ENCODE measurements around the gene SLC25A33. TPM values are rescaled to one million over a fixed set of nuclear protein-coding genes. Genes with fewer than 3 reads are reported as not detected.

SLC25A33 gene
- total and polyA plus RNA-seq, 2 of the 8 experiments (the other 6 are each of a cell fraction or from before 2014, with no cell fraction given): 7.8 to 12.8 TPM

DNA sequence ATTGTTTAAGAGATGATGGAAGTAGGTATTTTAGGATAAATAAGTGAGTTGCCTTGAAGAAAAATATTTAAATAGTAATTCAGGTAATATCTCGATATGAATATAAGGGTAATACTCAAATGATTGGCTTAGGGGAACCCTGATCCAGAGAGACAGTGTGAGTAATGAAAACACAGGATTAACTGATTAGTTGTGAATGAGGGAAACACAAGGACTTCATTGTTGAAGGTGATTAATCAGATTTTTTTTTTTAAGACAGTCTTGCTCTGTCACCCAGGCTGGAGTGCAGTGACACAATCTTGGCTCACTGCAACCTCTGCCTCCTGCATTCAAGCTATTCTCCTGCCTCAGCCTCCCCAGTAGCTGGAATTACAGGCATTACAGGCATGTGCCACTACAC is 12.7 kb downstream of the SLC25A33 start:
- no peak overlapping the region for H2BK20ac ChIP-seq (ENCODE audit: low read length)
- H3K9ac ChIP-seq (replicated peaks in 1 of 4; ENCODE audit: extremely low read depth in 1 of 4, low read depth in 3 of 4, low read length in 3 of 4): no peak overlapping the region
- H3K27ac ChIP-seq (ENCODE audit: low read depth, low read length): no peak overlapping the region
- FAIRE-seq (no peak), DNase-seq (ENCODE audit: low read depth in 1 of 2, low spot score in 2 of 2) (no peak)
- H3K79me2 ChIP-seq (ENCODE audit: control insufficient read depth in 1 of 2, insufficient read depth in 2 of 2, low read length in 2 of 2): peaks cover 15 to 55% of the 10 kb centered on the region in 2 experiments; a peak in 3 of 4 replicates
- no peak overlapping the region for H2BK12ac ChIP-seq (ENCODE audit: low read depth, low read length)
- H3K36me3 ChIP-seq (ENCODE audit: control insufficient read depth in 2 of 4, insufficient read depth in 4 of 4, low read length in 3 of 4): peaks cover 3 to 33% (median 20%) of the 10 kb centered on the region in 4 experiments; a peak in 7 of 8 replicates
- H3K14ac ChIP-seq (ENCODE audit: insufficient read length): no peak overlapping the region
- no peak overlapping the region for H3K4ac ChIP-seq (replicated peaks; ENCODE audit: insufficient read length, low read depth, low read length)
- H3K18ac ChIP-seq (ENCODE audit: extremely low read depth, low read length): no peak overlapping the region
- CTCF ChIA-PET (ENCODE audit: partially characterized antibody): interaction anchor here (0.7 to 1.4 kb wide), 3 partner anchors 13 to 512 kb away, joined by 3 read pairs; no protein-coding TSS in a partner anchor
- no peak overlapping the region for H4K91ac ChIP-seq (replicated peaks; ENCODE audit: insufficient read length, low read length)
- H2AFZ ChIP-seq (ENCODE audit: low read length): no peak overlapping the region
- H3K4me2 ChIP-seq (ENCODE audit: insufficient read depth in 1 of 2, low read depth in 2 of 2, low read length in 2 of 2): no peak overlapping the region
- peaks cover 11% of the 10 kb centered on the region for H3K79me1 ChIP-seq (ENCODE audit: low read depth, low read length)
- H3K23ac ChIP-seq (ENCODE audit: insufficient read length): no peak overlapping the region
- WGBS, 2 experiments (ENCODE audit: extremely low coverage in 1 of 2, insufficient coverage in 1 of 2, insufficient read length in 1 of 2, insufficient replicate concordance in 2 of 2, low coverage in 1 of 2, low lambda C conversion rate in 2 of 2, missing lambda C conversion rate in 1 of 2): 100% methylated on average over 1 of the region's 1 CpG; no CpG with 5 or more reads in 1 of the 2 experiments
- POLR2A ChIA-PET (ENCODE audit: partially characterized antibody): no interaction called here
- no peaks in the 10 kb centered on the region for H3K27me3 ChIP-seq (replicated peaks in 1 of 4; ENCODE audit: control insufficient read depth in 3 of 4, extremely low read depth in 1 of 4, insufficient read depth in 3 of 4, low read length in 3 of 4)
- no peak overlapping the region for H2BK15ac ChIP-seq (ENCODE audit: low read length)
- H3K9me3 ChIP-seq (ENCODE audit: insufficient read depth in 2 of 2, low read depth in 1 of 2, low read length in 1 of 2): no peaks in the 10 kb centered on the region
- H2BK5ac ChIP-seq (ENCODE audit: low read depth, low read length): no peak overlapping the region
- no peak overlapping the region for H2BK120ac ChIP-seq (replicated peaks; ENCODE audit: low read depth, low read length)
- H3K23me2 ChIP-seq (ENCODE audit: low read depth, low read length): no peaks in the 10 kb centered on the region; the same call in 1 of the 2 replicates
- H4K20me1 ChIP-seq (replicated peaks in 1 of 2; ENCODE audit: control insufficient read depth in 1 of 2, insufficient read depth in 2 of 2, low read length in 2 of 2): peaks cover 6 to 21% of the 10 kb centered on the region in 2 experiments
- H2AK5ac ChIP-seq (ENCODE audit: low read depth, low read length): no peak overlapping the region
- H4K5ac ChIP-seq (ENCODE audit: insufficient read length, low read depth, low read length): no peak overlapping the region
- H3K4me3 ChIP-seq (ENCODE audit: extremely low read depth in 1 of 4, insufficient read depth in 2 of 4, low read depth in 3 of 4, low read length in 4 of 4): no peak overlapping the region
- no peak overlapping the region for H3K56ac ChIP-seq (replicated peaks; ENCODE audit: insufficient read length, low read depth, low read length)
- H4K8ac ChIP-seq (ENCODE audit: extremely low read depth, insufficient read depth, low read length): no peak overlapping the region
- H3K4me1 ChIP-seq (replicated peaks in 1 of 4; ENCODE audit: control insufficient read depth in 3 of 4, insufficient read depth in 4 of 4, low read length in 3 of 4): no peaks in the 10 kb centered on the region
- TF ChIP-seq KDM4A (IDR thresholded peaks at IDR 0.05; ENCODE audit: low read depth, low read length, severe bottlenecking): no peak
- no peak for TF ChIP-seq TEAD4 (IDR thresholded peaks at IDR 0.05; ENCODE audit: low read depth, low read length)
- TF ChIP-seq HDAC2 (IDR thresholded peaks at IDR 0.05; ENCODE audit: borderline replicate concordance in 1 of 2, low read depth in 2 of 2, low read length in 2 of 2): no peak
- no peak for TF ChIP-seq KDM5A (IDR thresholded peaks at IDR 0.05; ENCODE audit: low read length)
- TF ChIP-seq TCF12 (IDR thresholded peaks at IDR 0.05; ENCODE audit: low read depth, low read length): no peak
- TF ChIP-seq, protein P1, sequence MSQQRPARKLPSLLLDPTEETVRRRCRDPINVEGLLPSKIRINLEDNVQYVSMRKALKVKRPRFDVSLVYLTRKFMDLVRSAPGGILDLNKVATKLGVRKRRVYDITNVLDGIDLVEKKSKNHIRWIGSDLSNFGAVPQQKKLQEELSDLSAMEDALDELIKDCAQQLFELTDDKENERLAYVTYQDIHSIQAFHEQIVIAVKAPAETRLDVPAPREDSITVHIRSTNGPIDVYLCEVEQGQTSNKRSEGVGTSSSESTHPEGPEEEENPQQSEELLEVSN (IDR thresholded peaks at IDR 0.05): no peak
- no peak for TF ChIP-seq TBP (IDR thresholded peaks at IDR 0.05; ENCODE audit: low read depth, low read length)
- no peak for TF ChIP-seq POLR2AphosphoS5 (IDR thresholded peaks at IDR 0.05; ENCODE audit: low read depth, low read length)
- TF ChIP-seq BACH1 (IDR thresholded peaks at IDR 0.05; ENCODE audit: low read length): no peak
- no peak for TF ChIP-seq EP300 (IDR thresholded peaks at IDR 0.05; ENCODE audit: borderline replicate concordance in 1 of 2, low read depth in 2 of 2, low read length in 2 of 2)
- TF ChIP-seq SIX5 (IDR thresholded peaks at IDR 0.05; ENCODE audit: low read depth, low read length): no peak
- no peak for TF ChIP-seq SAP30 (IDR thresholded peaks at IDR 0.05; ENCODE audit: insufficient read depth, insufficient replicate concordance, low read length)
- no peak for TF ChIP-seq GTF2F1 (IDR thresholded peaks at IDR 0.05; ENCODE audit: borderline replicate concordance, low read depth, low read length)
- TF ChIP-seq HDAC6 (IDR thresholded peaks at IDR 0.05; ENCODE audit: low read depth, low read length): no peak

All from H1 (cell line).